Middle frontal gyrus (tissue), 1 donor: ENCODE results near the gene COL21A1.

Experiments
- DNase-seq: peaks from one replicate; pipeline ENCODE4 v3.0.0-alpha.2; 2015; ENCODE audit warnings: low spot score; ENCODE audit errors: extremely low spot score

Gene COL21A1

DNA sequence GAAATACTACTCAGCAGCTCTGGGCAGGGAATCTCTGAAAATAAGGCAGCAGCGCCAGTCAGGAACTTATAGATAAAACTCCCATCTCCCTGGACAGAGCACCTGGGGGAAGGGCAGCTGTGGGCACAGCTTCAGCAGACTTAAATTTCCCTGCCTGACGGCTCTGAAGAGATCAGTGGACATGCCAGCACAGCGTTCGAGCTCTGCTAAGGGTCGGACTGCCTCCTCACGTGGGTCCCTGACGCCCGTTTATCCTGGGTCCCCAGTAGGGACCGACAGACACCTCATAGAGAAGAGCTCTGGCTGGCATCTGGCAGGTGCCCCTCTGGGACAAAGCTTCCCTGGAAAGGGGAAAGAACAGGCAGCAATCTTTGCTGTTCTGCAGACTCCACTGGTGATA, 59.0 kb downstream of the COL21A1 start:
- DNase-seq: no peak

DNA sequence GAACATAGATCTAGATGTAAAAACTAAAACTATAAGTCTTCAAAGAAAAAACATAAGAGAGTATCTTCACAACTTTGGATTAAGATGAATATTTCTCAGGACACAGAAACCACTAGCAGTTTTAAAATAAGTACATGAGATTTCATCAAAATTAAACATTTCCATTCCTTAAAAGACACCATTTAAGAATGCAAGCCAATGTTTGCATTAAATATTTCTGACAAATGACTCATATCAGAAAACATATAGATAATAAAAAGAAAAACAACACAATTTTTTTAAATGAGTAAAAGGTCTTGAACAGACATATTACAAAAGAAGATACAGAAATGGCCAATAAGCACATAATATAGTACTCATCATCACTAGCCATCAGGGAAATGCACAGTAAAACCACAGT, 59.7 kb downstream of the COL21A1 start:
- no peak for DNase-seq

DNA sequence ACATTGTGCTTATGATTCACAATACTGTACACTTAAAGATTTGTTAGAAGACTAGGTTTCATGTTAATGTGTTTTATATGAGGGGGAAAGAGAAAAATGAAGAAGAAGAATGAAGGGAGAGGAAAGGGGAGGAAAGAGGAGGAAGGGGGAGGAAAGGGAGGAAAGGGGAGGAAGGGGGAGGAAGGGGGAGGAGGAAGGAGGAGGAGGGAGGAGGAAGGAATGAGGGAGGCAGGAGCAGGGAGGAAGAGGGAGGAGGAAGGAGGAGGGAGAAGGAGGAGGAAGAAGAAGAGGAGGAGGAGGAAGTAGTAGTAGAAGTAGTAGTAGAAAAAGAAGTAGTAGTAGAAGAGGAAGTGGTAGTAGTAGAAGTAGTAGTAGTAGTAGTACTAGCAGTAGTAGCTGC, 70.6 kb downstream of the COL21A1 start:
- no peak for DNase-seq

DNA sequence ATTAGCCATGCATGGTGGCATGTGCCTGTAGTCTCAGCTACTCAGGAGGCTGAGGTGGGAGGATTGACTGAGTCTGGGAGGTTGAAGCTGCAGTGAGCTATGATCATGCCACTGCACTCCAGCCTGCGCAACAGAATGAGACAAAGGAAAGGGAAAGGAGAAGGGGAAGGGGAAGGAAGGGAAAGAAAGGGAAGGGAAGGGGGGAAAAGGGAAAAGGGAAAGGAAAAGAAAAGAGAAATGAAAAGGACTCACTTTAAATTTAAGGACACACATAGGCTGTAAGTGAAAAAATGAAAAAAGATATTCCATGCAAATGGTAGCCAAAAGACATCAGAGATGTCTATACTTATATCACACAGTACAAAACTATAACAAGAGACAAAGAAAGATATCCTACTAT, 74.2 kb downstream of the COL21A1 start:
- DNase-seq: no peak

DNA sequence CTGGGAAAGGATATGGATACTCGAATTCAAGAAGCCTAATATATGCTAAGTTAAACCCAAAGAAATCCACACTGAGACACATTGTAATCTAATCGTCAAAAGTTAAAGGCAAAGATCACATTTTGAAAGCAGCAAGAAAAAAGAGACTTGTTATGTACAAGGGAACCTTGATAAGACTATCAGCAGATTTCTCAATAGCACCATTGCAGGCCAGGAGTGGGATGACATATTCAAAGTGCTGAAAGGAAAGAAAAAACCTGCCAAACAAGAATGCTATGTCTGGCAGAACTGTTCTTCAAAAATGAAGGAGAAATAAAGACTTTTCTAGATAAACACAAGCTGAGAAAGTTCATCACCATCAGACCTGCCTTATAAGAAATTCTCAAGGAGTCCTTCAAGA, 75.2 kb downstream of the COL21A1 start:
- no peak for DNase-seq

DNA sequence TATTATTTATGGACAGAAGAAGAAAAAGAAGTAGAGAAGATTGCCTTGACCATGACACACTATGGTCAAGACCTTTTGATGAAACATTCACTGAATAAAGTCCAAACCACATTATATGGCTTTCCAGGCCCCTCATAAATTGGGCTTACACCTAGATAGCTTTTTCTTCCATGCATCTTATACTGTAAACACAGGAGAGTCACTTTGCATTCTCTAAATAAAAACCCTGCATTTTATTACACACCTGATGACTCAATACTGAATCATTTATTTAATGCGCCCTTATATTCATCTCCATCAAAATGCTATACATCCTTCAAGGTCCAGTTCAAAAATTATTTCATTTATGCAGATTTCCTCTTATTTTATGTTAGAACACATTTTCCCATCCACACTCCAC, 78.0 kb downstream of the COL21A1 start:
- DNase-seq: no peak

DNA sequence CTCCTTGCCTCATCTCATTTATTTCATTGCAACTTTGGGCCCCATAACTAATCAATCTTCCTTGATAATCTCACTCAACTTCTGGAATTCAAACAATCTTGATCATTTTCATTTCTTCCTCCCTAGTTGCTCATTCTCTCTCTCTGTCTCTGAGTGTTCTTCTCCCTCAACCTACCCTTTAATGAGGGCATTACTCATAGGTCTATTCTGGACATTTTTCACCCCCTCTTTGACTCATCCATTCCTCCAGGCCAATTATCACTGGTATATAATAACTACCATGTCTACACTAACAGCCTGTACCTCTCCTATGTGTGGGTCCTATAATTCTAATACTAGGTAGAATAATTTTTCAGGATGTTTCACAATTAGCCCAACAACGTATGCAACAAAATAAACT, 78.8 kb downstream of the COL21A1 start:
- no peak for DNase-seq

DNA sequence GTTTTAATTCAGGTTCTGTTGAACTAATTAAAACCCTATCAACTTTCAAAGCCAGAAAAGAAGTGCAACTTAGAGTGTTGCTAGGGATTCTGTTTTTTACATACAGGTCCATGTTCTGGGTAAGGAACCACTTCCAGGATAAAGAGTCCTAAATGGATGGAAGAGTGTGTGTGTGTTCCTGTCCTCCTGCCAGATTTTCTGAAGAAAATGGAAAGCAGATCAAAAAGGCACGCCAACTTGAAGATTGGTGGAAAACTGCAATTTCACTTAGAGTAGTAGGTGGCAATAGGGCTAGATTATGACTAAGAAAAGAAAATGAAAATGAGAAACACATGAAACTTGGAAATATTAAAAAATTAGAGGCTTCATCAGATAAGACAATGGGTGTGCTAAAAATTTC, 85.3 kb downstream of the COL21A1 start:
- no peak for DNase-seq

DNA sequence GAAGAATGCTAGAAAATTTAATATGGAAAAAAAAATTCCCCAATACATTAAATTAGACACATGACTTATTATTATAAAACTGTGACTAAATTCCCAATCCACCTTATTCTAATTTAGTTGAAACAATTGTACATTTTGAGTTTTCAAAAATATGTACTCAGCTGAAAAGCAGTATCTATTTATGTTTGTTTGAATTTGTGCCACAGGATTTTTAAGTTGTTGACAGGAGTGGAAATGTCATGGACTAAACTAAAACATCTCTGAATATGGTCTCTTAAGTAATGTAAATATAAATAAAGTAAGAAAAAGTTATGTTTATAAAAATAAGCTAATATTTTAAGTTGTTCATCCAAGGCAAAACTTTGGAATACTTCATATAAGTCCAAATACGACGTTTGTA, 86.9 kb downstream of the COL21A1 start:
- no peak for DNase-seq

DNA sequence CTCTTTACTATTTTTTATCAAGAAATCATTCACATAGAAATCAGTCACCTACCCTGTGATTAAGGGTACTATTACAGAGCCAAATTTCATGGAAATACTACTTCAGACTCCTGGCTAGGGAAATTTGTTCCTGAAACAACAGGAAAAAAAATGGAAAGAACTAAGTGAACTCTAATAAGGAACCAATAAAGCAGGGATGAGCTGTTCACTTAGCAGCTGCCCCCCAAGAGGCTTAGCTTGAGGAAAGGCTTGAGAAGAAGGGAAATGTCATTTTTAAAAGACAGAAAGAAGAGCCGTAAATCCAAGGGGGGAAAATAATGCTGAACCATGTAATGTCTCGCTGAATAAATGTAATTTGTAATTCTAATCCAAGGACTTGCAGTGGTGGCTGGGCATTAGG, 88.8 kb downstream of the COL21A1 start:
- no peak for DNase-seq

DNA sequence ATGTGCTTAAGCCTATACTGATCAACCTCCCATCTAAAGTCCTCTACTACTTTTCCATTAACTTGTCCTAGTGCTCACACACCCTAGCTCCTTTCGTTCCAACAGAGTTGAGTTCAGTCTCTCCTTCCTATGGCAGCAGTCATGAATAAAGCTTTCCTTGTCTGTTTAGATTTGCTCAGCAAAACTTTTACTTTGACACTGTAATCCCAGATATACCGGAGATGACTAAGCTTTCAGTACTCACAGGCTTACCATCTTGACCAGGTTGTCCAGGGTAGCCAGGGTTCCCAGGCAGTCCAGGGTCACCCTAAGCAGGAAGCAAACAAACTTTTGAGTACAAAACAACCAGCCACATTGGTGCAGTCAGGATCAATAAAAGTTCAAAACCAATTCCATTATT, 90.7 kb downstream of the COL21A1 start:
- DNase-seq: no peak

DNA sequence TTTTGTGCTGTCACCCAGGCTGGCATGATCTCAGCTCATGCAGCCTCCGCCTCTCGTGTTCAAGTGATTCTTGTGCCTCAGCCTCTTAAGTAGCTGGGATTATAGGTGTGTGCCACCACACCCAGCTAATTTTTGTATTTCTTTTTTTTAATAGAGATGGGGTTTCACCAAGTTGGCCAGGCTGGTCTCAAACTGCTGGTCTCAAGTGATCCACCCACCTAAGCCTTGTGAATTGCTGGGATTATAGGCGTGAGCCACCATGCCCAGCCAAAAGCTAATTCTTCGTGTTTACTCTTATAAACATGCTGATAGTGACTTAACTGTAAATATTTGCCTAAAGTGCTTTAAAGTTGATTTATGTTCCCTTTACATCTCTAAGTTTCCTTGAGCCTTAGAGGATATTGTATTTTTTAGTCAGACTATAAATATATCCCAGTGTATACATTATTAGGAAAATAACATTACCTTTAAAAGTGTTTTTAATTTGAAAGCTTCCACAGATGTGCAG, 91.7 kb downstream of the COL21A1 start:
- no peak for DNase-seq

DNA sequence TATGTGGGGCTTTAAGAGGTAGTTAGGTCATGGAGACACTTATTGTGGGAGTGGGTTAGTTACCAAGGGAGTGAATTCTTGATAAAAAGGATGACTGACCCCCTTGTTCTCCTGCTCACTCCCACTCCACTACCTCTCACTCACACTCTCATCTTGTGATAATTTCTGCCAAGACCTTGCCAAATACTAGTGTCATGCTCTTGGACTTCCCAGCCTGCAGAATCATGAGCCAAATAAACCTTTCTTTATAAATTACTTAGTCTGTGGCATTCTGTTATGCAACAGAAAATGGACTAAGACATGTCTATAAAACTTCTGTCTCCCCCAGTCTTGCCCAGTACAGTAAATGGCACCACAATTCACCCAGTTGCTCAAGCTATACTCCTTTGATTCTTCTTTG, 93.3 kb downstream of the COL21A1 start:
- DNase-seq: no peak

DNA sequence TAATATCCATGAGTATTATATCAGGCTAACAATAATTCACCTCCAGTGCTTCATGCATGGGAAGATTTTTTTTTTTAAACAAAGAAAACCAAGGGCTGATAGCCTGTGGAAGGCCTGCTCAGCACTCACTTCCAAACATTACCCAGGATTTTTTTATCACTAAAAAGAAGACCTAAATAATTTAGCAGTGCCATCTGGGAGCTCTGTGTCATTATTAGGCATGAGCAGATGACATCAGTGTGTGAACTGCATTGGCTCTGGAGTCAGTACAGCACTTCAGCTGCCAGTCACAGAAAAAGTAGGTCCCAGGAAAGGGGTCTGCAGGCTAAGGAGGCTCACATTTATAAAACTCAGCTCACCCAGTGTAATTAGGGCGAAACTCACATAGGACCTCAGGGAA, 94.8 kb downstream of the COL21A1 start:
- DNase-seq: no peak

DNA sequence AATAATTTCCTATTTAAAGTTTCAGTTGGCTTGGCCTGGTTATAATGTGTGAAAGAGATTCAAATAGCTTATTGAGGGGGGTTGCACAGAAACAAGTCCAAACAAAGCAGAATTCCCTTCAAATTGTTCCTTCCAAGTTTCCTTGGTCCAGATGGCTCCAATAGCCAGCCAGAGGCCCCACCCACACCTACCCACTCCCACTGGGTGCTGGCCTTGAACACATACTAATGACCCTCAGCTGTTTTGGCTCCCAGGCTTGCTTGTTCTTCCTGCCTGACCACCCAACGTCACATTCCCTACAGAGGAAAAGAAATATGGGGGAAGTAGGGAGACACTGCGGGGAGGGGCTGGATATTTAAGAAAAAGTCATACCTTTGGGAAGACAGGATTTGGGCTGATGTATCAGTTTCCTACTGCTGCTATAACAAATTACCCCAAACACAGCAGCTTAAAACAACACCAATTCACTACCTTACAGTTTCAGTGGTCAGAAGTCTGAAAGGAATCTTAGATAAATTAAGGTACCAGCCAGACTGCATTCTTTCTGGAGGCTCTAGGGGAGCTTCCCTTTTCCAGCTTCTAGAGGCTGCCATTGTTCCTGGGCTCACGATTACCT, 95.7 kb downstream of the COL21A1 start:
- no peak for DNase-seq

DNA sequence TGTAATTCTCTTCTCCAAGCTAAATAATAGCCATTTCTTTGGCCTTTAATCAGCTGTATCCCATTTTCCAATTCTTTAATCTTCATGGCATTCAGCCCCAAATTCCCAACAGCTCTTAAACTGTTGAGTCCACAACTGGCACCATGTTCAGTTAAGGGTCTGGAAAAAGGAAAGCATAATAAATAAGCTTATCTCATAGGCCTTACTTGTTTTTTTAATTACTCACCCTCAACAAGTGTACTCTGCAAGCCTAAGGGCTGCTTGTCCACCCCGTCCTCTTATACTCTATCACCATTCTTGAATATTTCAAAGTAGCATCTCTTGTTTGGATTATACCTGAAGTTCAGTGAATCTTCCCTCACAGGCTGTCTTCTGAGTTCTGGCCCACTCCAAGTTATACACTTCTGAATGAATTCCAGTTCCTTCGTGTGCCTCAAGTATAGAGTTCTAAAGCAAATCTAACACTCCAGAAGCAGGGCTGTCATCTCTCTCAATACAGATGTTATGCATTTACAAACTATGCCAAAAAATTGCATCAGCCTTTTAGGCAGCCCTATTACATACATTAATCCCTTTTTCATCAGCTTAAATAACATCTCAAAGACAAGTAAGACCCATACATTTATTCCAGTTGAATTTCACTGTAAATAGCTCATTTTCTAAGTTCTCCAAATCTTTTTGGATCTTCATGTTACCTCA, 98.7 kb downstream of the COL21A1 start:
- DNase-seq: no peak

DNA sequence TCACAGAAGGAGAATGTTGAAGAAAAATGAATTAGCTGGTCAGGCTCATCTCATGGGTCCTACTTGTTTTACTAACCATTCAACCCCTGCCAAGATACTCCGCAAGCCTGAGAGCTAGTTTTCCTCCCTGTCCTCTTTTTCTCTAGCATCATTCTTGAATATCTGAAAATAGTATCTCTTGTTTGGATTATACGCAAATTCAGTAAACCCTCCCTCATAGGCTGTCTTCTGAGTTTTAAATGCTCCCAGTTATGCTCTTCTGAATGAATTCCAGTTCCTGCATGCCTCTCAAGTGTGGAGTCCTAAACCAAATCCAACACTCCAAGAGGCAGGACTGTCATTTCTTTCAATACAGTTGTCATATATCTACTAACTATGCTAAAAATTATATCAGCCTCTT, 99.6 kb downstream of the COL21A1 start:
- DNase-seq: no peak

DNA sequence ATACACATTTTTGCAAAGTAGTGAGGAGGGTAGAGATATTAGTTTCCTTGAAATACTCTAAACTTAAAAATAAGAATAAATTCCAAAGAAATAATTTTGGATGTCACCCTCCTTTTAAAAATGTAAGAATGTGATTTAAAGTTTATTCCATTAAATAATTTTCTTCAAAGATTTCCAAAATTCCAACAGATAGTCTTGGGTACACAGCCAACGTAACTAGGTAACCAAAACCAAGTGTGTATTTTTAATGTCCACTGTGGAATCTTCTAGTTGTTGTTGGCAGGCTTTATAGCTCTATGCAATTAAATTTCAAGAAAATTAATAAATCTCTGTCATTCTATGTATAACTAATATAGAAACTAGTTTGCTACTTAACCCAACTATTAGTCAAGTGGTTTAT, 101.3 kb downstream of the COL21A1 start:
- DNase-seq: no peak

DNA sequence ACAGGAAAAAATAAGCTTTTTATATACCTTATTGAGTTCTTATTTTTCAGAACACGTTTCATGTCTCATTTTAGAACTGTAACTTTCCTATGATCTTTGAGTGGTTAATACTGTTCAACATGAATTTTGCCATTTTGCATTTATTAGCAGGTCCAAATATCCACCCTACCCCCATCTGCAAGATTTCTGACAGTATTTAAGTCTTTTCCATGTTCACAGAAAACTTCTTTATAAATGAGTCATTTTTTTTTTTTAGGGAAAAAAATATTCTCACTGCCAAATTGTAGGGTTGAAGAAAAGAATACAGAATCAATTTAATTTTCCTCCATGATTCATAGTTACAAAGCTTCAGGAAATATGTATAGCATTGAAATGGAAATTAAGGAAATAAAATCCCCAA, 101.8 kb downstream of the COL21A1 start:
- no peak for DNase-seq

DNA sequence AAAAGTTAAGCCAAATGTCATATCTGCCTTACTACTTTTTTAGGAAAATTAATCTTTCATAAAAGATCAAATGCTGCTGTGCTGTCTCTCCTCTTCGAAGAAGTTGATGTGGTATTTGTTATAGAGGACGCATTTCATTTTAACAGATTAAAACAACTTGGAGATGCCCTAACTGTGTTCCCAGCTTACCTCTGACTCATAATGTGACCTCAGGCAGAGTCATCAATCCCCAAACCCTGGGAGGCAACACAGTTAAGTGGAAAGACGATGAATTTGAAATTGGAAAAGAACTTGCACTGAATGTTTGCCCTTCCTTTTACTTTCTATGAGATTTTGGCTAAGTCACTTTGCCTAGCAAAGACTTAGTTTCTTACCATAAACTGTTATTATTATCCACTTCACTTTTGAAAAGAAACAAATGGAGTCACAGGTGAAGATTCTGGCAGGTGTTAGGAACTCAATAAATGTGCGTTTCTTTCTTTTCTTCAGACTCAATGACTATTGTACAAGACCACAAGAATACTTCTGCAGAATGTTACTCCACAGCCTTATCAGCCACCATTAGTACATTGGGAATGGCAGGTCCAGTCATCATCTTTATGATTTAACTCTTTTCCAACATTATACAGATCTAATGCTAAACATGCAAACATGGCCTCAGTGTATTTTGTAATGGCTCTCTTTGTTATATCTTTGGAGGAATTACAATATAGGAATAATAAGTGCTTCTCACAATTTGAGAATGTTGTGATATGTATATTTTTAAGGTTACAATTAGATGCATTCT, 102.6 kb downstream of the COL21A1 start:
- DNase-seq: no peak

DNA sequence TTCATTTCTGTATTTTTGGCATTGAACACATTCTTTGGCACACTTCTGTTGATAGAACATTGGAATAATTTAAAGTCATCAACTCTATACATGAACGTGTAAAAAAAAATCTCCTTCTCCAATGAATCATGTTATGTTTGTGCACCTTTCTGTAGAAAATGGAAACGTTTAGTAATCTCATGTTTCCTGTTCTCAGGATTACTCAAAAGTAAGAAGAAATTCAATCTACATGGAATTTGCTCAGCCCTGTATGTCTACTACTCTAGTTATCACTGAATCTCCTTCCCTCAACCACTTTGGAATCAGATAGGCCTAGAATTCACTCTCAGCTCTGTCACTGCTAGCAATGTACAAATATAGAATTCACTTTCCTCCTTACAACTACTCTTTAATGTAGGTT, 103.6 kb downstream of the COL21A1 start:
- DNase-seq: no peak

DNA sequence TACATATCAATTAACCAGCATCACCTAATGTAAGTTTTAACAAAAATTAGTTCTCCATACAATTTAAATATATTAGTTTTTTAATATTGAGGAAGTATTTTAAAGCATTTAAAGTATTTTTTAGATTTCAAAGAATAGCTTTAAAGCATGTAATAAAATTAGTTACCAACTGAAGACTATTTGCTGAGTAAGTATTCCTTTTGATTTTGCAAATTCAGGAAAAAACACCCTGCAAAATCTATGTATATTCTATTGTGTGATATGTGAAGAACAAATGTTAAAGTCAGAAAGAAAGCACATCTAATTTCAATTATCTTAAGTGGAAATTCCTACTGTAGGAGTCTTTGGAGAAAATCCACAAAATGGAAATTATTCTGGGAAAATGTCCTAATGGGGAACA, 107.3 kb downstream of the COL21A1 start:
- no peak for DNase-seq

DNA sequence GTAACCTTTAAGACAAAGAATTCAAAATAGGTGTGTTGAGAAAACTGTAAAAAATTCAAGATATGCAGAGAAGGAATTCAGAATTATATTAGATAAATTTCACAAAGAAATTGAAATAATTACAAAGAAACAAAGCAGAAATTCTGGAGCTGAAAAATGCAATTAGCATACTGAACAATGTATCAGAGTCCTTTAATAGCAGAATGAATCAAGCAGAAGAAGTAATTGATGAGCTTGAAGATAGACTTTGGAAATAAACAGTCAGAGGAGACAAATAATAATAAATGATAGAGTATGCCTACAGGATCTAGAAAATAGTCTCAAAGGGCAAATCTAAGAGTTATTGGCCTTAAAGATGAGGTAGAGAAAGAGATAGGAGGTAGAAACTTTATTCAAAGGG, 131.7 kb downstream of the COL21A1 start:
- no peak for DNase-seq
